Iris pigment epithelial cell (primary cell): Measurements from ENCODE around the gene RNASEH2C.
"Not testable (repeated sequence)": the region's sequence is repeated elsewhere in the genome, so short reads cannot be mapped to it uniquely, and the experiment has no call there.

Experiments
- DNase-seq: peaks from one replicate; pipeline ENCODE4 v3.0.0-alpha.2; 2011; ENCODE audit warnings: low read depth

Gene RNASEH2C

DNA sequence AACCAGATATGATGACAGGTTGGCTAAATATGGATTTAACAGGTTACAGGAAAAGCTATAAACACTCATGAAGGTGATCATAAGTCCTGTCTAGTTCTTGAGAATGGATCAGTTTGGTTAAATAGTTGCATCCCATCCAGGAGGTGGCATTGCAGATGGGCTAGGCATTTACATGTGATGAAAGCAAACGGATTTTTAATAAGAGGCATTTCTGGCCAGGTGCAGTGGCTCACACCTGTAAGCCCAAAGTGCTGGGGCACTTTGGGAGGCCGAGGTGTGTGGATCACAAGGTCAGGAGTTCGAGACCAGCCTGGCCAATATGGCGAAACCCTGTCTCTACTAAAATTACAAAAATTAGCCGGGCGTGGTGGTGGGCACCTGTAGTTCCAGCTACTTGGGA lies 37.1 kb downstream of the RNASEH2C start:
- not testable (repeated sequence) for DNase-seq

DNA sequence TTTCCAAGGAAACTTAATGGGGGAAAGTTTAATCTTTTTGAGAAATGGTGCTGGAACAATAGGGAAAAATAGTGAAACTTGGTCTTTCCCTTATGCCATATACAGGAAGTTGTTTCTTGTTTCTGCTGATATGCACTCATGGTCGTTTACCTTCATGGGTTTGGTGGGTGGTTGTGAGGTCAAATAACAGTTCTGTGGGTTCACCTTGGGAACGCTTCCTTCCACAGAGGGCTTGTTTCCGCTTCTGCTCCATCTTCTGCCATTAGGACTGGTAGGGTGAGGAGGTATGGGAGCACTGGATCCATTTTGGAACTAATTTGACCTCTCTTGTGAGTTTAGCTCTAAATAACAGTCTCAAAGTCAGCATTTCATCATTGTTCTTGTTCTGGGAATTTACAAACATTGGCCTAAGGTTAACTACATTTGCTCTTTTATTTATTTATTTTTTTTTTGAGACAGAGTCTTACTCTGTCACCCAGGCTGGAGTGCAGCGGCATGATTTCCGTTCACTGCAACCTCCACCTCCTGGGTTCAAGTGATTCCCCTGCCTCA lies 40.3 kb downstream of the RNASEH2C start:
- no peak for DNase-seq

DNA sequence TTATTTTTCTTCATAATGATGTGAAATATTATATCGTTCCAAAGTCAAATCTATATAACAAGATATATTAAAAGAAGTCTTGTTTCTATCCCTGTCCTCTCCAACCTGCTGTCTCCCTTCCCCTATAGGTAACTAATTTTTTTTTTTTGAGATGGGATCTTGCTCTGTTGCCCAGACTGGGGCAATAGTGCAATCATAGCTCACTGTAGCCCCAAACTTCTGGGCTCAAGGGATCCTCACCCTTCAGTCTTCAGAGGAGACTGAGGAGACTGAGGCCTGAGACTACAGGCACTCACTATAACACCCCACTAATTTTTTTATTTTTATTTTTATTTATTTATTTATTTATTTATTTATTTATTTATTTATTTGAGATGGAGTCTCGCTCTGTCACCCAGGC lies 47.6 kb downstream of the RNASEH2C start:
- no peak for DNase-seq

DNA sequence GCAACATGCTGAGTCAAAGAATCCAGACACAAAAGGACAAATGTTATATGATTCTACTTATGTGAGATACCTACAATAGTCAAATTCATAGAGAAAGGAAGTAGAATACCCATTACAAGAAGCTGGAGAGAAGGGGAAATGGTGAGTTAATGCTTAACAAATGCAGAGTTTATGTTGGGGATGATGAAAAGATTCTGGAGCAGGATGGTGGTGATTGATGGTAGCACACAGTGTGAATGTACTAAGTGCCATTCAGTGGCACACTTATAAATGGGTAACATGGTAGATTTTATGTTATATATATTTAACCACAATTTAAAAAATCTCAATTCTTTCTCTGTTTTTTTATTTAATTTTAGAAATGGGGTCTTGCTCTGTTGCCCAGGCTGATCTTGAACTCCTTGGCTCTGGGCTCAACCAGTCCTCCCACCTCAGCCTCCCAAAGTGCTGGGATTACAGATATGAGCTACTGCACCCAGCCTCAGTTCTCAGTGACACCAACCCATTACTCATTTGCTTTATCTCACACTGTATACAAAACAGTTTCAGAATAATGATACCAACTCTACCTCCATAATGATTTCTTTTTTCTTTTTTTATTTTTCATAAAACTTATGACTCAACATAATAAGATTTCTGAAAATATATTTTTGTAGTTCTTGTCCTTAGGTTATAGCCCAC lies 48.3 kb downstream of the RNASEH2C start:
- no peak for DNase-seq
